K562 (cell line): Measurements from ENCODE around the gene COL20A1. TPM values are rescaled to one million over a fixed set of nuclear protein-coding genes. Genes with fewer than 3 reads are reported as not detected.

Source experiments
- CHD7 ChIP-seq: fragments of 200-600 bp; sonication (generic); IDR thresholded peaks from one replicate; pipeline ENCODE4 v1.6.1; 2012; ENCODE audit warnings: mild to moderate bottlenecking, low read depth, low read length, inconsistent platforms
- POLR2A ChIP-seq: fragments of 450-650 bp; conservative IDR thresholded peaks from 2 replicates; pipeline ENCODE4 v1.6.1; 2016
- polyA plus RNA-seq, 8 experiments: library from polyadenylated mRNA; depleted of rRNA in 4 of 8; stranded (reverse) in 5 of 8; unstranded in 3 of 8; fragments of >200 nt; fragmentation: Nextera tagmentation in 2 of 8; fragmentation: Illumina TruSeq in 1 of 8; extraction: Ambion mirVana in 2 of 8; extraction: Trizol in 1 of 8; gene quantifications; 2 replicates each; pipeline versions ENCODE4 v1.2.1 to v1.2.3, GENCODE V29; 2011 to 2014; ENCODE audit warnings: inconsistent platforms in 1 of 8, missing spikeins in 1 of 8
- total RNA-seq, 7 experiments: library from RNA; depleted of rRNA in 6 of 7; stranded (reverse); fragments of >200 nt in 6 of 7; fragmentation: Illumina TruSeq in 2 of 7; extraction: Trizol in 2 of 7; gene quantifications; 2 replicates each; pipeline versions ENCODE4 v1.2.1 to v1.2.3, GENCODE V29; 2011 to 2021; ENCODE audit warnings: low replicate concordance in 1 of 7
- TF ChIP-seq, protein P1 (sequence below), 2 experiments: fragments of 450-650 bp; IDR thresholded peaks; 2 replicates each; pipeline ENCODE4 v1.6.1; 2016

COL20A1 gene
- total and polyA plus RNA-seq, 9 of the 15 experiments (the other 6 are each of a cell fraction or from before 2014, with no cell fraction given): not detected

DNA sequence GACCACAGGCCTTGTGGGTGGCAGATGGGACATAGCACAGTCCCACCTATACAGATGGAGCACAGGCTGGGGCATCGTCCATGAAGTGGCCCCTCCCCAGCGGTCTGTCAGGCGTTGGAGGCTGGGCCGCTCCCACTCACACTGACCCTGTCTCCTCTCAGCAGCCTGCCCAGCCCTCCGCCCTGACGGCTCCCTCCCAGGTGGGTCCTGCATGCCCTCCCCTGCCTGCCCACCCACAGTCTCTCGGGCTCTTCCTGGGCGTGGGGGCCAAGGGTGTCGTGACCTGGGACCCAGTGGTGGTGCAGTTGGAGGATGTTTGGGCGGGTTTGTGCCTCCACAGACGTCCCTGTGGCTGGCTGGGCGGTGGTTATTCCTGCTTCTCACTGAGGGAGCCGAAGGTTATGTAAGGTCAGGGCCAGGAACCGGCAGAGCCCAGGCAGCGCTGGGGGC, 22.3 kb downstream of the COL20A1 start (continued):
- TF ChIP-seq, protein P1, sequence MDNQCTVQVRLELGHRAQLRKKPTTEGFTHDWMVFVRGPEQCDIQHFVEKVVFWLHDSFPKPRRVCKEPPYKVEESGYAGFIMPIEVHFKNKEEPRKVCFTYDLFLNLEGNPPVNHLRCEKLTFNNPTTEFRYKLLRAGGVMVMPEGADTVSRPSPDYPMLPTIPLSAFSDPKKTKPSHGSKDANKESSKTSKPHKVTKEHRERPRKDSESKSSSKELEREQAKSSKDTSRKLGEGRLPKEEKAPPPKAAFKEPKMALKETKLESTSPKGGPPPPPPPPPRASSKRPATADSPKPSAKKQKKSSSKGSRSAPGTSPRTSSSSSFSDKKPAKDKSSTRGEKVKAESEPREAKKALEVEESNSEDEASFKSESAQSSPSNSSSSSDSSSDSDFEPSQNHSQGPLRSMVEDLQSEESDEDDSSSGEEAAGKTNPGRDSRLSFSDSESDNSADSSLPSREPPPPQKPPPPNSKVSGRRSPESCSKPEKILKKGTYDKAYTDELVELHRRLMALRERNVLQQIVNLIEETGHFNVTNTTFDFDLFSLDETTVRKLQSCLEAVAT (IDR thresholded peaks at IDR 0.05): no peak
- TF ChIP-seq CHD7 (no peak), POLR2A (no peak)
